SU-DHL-6 (cell line): Measurements from ENCODE around the gene EED.

Experiments
- EZH2phosphoT487 ChIP-seq: fragments of 200-600 bp; sonication (generic), shearing (Covaris generic); conservative IDR thresholded peaks from 2 replicates; pipeline ENCODE4 v1.6.1; 2018; ENCODE audit warnings: mild to moderate bottlenecking, antibody characterized with exemption, low read length, moderate library complexity, mixed read lengths
- TF ChIP-seq, protein P1 (sequence below): fragments of 200-600 bp; sonication (generic); IDR thresholded peaks from one replicate; pipeline ENCODE4 v1.5.1; 2017; ENCODE audit warnings: antibody characterized with exemption, mild to moderate bottlenecking, low read length, moderate library complexity; ENCODE audit not compliant: insufficient read depth, poor library complexity, severe bottlenecking

DNA sequence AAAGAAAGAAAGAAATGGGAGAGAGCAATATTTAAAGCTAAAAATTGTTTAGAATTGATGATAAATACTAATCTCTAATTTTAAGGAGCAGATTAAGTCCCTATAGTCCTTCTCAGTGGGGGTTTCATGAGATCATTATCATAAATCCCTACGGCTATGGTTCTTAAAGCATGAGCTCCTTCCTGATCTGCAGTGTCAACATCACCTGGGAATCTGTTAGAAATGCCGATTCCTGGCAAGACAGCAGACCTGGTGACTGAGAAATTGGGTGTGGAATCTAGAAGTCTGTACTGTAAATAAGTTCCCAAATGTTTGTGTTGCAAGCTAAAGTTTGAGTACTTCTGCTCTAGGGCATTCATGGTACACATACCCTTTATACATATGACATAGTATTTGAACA, 70.1 kb downstream of the EED start:
- TF ChIP-seq, protein P1, sequence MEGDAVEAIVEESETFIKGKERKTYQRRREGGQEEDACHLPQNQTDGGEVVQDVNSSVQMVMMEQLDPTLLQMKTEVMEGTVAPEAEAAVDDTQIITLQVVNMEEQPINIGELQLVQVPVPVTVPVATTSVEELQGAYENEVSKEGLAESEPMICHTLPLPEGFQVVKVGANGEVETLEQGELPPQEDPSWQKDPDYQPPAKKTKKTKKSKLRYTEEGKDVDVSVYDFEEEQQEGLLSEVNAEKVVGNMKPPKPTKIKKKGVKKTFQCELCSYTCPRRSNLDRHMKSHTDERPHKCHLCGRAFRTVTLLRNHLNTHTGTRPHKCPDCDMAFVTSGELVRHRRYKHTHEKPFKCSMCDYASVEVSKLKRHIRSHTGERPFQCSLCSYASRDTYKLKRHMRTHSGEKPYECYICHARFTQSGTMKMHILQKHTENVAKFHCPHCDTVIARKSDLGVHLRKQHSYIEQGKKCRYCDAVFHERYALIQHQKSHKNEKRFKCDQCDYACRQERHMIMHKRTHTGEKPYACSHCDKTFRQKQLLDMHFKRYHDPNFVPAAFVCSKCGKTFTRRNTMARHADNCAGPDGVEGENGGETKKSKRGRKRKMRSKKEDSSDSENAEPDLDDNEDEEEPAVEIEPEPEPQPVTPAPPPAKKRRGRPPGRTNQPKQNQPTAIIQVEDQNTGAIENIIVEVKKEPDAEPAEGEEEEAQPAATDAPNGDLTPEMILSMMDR, result no peak
- no peak for TF ChIP-seq EZH2phosphoT487
